AG04449 (cell line): Measurements from ENCODE around the gene DOCK1.
"Not testable (repeated sequence)": the region's sequence is repeated elsewhere in the genome, so short reads cannot be mapped to it uniquely, and the experiment has no call there.

Experiments used
- CTCF ChIA-PET: fragments of 350-600 bp; formaldehyde crosslinking; extraction: SDS; loops from one replicate; lab custom pipeline; 2021; ENCODE audit warnings: antibody characterized with exemption; lab: Yijun Ruan, JAX
- POLR2A ChIA-PET: fragments of 400-600, 350-600 bp; formaldehyde crosslinking; extraction: SDS; loops from one replicate; lab custom pipeline; 2020; ENCODE audit warnings: antibody characterized with exemption, inconsistent platforms; lab: Yijun Ruan, JAX
- DNase-seq: peaks from one replicate; pipeline ENCODE4 v3.0.0-alpha.2; 2010; ENCODE audit warnings: low read depth, low spot score
- H3K4me3 ChIP-seq: 2 replicates; pipeline ENCODE4 v1.5.1; 2011; ENCODE audit warnings: low read depth, mild to moderate bottlenecking, control low read depth, low read length
- CTCF ChIP-seq: IDR thresholded peaks from one replicate; pipeline ENCODE4 v1.5.1; 2011; ENCODE audit warnings: mild to moderate bottlenecking, moderate library complexity, low read length, control low read depth, inconsistent platforms; ENCODE audit not compliant: insufficient read depth; ENCODE audit errors: missing control alignments

The DOCK1 gene

DNA sequence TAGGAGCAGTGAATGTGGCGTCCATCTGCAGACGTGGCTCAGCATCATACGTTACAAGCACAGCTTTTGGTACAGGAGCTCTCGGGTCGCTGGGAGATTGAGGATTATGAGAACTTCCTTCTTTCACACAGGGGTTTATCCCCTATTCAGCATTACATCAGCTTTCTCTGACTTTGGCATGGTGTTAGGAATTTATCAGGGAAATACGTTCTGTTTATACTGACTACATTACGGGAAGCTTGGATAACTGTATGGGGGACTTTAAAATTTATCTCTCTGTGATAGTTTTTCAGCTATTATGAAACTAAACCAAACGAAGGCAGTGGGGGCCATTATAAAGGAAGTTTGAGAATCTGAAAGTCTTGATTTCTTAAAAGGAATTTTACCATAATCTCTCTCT is 401.3 kb downstream of the DOCK1 start:
- DNase-seq: no peak
- ChIA-PET CTCF (interaction anchor here (1.0 kb wide), 1 partner anchor 16 kb away, joined by 3 read pairs; no protein-coding TSS in a partner anchor), POLR2A (no interaction called here)
- TF ChIP-seq CTCF: no peak
- no peak overlapping the region for H3K4me3 ChIP-seq

DNA sequence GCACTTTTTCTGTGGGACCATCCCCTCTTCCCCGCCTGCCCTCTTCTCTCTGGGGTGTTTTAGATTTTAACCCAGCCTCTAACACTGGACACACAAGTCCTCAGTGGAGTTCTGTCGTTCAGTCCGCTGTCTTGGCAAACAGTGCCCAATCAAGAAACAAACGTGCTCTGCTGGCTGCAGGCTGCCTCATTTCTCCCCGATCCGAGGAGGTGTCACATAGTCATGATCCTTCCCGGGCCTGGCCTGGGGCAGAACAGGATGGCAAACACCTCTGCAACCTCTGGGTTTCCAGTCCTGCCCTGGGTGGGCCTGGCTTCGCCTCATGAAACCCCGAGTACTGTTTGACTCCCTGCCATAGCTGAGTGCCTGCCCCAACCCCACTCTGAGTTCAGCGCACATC is 402.1 kb downstream of the DOCK1 start:
- CTCF ChIA-PET: no interaction called here
- H3K4me3 ChIP-seq: no peak overlapping the region
- DNase-seq: no peak
- no peak for TF ChIP-seq CTCF
- POLR2A ChIA-PET: no interaction called here

- no peak for DNase-seq
- ChIA-PET CTCF (no interaction called here), POLR2A (no interaction called here)
- H3K4me3 ChIP-seq: no peak overlapping the region
- no peak for TF ChIP-seq CTCF
Observed at GRCh38 chr10:127308031-127308430, 402.8 kb downstream of the DOCK1 start.

DNA sequence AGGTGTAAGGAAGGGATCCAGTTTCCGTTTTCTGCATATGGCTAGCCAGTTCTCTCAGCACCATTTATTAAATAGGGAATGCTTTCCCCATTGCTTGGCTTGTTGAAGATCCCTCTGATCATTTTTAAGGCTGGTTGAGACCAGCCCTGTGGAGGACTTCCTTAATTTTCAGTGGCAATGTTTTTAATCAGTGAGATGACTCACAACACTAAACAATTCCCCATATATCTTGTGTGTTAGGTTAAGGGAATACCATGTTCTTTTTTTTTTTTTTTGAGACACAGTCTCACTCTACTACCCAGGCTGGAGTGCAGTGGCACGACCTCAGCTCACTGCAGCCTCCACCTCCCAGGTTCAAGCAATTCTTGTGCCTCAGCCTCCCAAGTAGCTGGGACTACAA is 404.4 kb downstream of the DOCK1 start:
- POLR2A ChIA-PET, H3K4me3 ChIP-seq, CTCF ChIA-PET, DNase-seq: not testable (repeated sequence)

- CTCF ChIA-PET: no interaction called here
- TF ChIP-seq CTCF: no peak
Observed at GRCh38 chr10:127310430-127310829, 405.2 kb downstream of the DOCK1 start.

DNA sequence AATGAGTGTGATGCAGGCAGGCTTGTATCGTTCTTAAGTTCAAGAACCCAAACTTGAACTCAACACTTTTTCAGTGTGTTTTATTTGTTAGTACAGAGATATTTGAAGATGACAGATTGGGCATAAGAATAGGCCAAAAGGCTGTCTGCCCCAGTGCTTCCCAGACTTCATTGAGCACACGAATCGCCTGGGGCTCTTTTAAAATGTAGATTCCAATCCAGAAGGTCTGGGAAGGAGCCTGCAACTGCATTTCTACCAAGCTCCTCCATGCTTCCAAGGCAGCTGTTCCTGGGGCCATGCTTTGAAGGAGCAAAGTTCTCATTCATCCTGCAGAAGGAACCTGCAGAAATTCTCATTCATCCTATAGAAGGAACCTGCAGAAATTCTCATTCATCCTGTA is 405.7 kb downstream of the DOCK1 start:
- CTCF ChIA-PET: no interaction called here

More at GRCh38 chr10:127310430-127310829, 405.2 kb downstream of the DOCK1 start:
- no peak for DNase-seq
- H3K4me3 ChIP-seq: no peak overlapping the region
- POLR2A ChIA-PET: no interaction called here

More for the DNA sequence above, 405.7 kb downstream of the DOCK1 start:
- POLR2A ChIA-PET: no interaction called here
- H3K4me3 ChIP-seq: no peak overlapping the region
- no peak for TF ChIP-seq CTCF
- DNase-seq: no peak
